ENCODE data around the gene THOC5. TPM values are rescaled to one million over a fixed set of nuclear protein-coding genes. Genes with fewer than 3 reads are reported as not detected.

THOC5 gene
- total RNA-seq, 1 donor from 2014 or later = 69.0 TPM

DNA sequence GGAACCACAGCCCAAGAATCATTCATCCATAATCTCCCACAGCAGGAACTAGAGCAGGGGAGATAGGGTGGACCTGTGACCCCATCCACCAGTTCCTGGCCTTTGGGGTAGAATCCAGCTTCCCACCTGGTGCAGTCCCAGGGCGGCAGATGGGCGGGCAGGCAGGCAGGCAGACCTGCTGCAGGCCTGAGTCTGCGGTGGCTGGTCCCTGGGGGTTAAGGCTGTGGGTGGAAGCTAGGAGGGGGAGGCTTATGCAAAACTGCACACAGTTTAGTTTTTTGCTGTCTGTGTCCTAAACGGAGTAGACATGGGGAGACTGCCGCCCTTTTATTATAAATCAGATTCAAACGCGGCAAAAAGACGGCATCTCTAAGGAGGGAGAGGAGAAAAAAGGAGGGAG lies 78.0 kb downstream of the THOC5 start:
- H3K4me1 Mint-ChIP-seq (ENCODE audit: low read depth) = peaks cover 6% of the 10 kb centered on the region
- no peak overlapping the region for H3K27ac Mint-ChIP-seq
- H3K27me3 Mint-ChIP-seq (ENCODE audit: insufficient read depth) = peaks cover 26% of the 10 kb centered on the region
- no peak overlapping the region for H3K4me3 Mint-ChIP-seq
- intact Hi-C loops (cut with micrococcal nuclease) = no loop called here
- H3K9me3 Mint-ChIP-seq = no peaks in the 10 kb centered on the region
- no peak for DNase-seq (ENCODE audit: low spot score)
- no peaks in the 10 kb centered on the region for H3K36me3 Mint-ChIP-seq (ENCODE audit: low read depth)

DNA sequence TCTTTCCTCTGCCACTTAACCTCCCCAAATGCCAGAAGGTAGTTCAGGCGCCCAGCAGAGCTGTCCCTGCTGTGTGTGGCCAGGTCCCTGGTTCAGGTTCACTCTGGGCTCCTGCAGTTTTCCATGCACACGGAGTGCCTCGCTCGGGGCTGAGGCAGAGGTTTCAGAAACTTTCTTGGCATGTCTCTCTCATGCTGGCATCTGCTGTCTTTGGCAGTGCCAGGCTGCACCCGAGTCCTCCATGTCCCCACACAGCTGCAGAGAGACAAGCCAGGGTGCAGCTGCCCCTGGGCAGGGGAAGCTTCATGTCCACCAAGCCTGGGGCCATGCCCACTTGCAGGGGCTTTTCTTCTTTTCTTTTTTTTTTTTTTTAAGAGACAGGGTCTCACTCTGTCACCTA lies 80.6 kb downstream of the THOC5 start:
- H3K27me3 Mint-ChIP-seq (ENCODE audit: insufficient read depth) = peaks cover 17% of the 10 kb centered on the region
- H3K4me1 Mint-ChIP-seq (ENCODE audit: low read depth) = peaks cover 6% of the 10 kb centered on the region
- no peak overlapping the region for H3K4me3 Mint-ChIP-seq
- no peaks in the 10 kb centered on the region for H3K36me3 Mint-ChIP-seq (ENCODE audit: low read depth)
- H3K27ac Mint-ChIP-seq = no peak overlapping the region
- H3K9me3 Mint-ChIP-seq = no peaks in the 10 kb centered on the region
- intact Hi-C loops (cut with micrococcal nuclease) = loop anchor here (5.0 kb wide), 1 partner anchor 56 kb away; no protein-coding TSS in a partner anchor
- no peak for DNase-seq (ENCODE audit: low spot score)

DNA sequence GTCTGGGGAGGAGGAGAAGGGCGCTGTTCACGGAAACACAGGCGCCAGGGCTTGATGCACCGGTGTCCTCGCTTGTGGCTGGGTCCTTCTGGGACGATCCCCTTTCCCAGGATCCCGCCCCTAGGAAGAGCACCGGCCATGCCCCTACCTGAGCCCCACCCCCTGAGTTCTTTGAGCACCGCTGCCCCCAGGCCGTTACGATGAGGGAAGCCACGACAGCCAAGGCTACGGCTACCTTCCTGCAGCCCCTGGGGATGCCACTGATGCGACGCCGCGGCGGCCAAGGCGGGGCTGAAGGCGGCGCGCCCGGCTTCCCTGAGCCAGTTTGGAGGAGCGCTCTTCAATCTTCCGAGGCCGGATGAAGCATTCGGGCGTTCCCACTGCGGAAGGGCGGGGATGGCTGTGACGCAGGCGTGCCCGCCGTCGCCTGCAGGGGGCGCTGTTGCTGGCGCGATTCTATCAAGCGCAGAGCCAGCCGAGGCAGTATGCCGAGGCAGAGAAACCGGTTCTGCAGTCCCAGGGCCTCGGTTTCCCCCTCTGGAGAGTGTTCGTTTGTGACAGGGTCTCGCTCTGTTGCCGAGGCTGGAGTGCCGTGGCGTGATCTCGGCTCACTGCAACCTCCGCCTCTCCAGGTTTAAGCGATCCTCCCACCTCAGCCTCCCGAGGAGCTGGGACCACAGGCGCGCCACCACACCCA lies 83.2 kb downstream of the THOC5 start:
- peak; percentile 73 for DNase-seq (ENCODE audit: low spot score)
- no peaks in the 10 kb centered on the region for H3K9me3 Mint-ChIP-seq
- intact Hi-C loops (cut with micrococcal nuclease) = loop anchor here (1.0 to 5.0 kb wide), 3 partner anchors 53 to 82 kb away; partner anchors contain the start of gene AP1B1
- peaks cover 6% of the 10 kb centered on the region for H3K4me1 Mint-ChIP-seq (ENCODE audit: low read depth)
- H3K27ac Mint-ChIP-seq = no peak overlapping the region
- no peaks in the 10 kb centered on the region for H3K36me3 Mint-ChIP-seq (ENCODE audit: low read depth)
- peak overlapping the region; percentile 47 for H3K4me3 Mint-ChIP-seq
- peaks cover 16% of the 10 kb centered on the region for H3K27me3 Mint-ChIP-seq (ENCODE audit: insufficient read depth)

DNA sequence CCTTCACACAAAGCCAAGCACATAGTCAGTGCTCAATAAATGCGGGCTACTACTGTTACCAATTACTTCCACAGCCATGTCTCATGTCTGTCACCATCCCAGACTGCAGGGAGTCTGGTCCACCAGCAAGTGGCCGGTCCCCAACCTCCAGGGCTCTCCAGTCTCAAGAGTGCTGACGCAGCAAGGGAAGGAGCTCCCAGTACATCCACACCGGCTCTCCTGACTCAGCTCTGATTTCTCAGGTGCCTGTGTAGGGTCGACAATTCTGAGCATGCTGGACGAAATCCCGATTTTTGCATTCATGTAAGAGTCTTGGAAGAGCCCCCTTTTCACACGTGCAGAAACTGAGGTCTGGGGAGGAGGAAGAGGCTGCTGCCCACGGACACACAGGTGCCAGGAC lies 83.8 kb downstream of the THOC5 start:
- DNase-seq (ENCODE audit: low spot score) = no peak

DNA sequence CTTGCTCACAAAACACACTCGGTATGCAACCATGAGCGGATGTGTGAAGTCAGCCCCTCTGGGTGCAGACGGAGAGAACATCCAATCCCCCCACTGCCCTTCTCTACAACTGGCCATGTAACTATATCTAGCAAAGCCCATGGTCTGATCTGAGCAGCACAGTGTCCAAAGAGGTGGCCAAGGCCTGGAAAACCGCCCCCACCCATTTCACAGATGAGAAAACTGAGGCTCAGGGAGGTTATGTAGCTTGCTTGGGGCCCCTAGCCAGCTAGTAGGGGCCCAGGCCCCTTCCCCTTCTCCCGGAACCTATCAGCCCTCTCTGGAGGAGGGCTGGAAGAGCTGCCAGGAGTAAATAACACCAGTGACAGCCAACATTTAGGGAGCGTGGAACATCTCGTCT lies 89.0 kb downstream of the THOC5 start:
- peaks cover 11% of the 10 kb centered on the region for H3K27me3 Mint-ChIP-seq (ENCODE audit: insufficient read depth)
- no peaks in the 10 kb centered on the region for H3K4me1 Mint-ChIP-seq (ENCODE audit: low read depth)
- intact Hi-C loops (cut with micrococcal nuclease) = no loop called here
- no peak overlapping the region for H3K4me3 Mint-ChIP-seq
- no peaks in the 10 kb centered on the region for H3K36me3 Mint-ChIP-seq (ENCODE audit: low read depth)
- H3K9me3 Mint-ChIP-seq = no peaks in the 10 kb centered on the region
- DNase-seq (ENCODE audit: low spot score) = no peak
- H3K27ac Mint-ChIP-seq = no peak overlapping the region

More for the DNA sequence above, 83.8 kb downstream of the THOC5 start:
- Mint-ChIP-seq H3K27ac (no peak overlapping the region), H3K9me3 (no peaks in the 10 kb centered on the region), H3K36me3 (ENCODE audit: low read depth) (no peaks in the 10 kb centered on the region), H3K4me1 (ENCODE audit: low read depth) (peaks cover 6% of the 10 kb centered on the region), H3K27me3 (ENCODE audit: insufficient read depth) (peaks cover 16% of the 10 kb centered on the region), H3K4me3 (peak overlapping the region; percentile 62)
- intact Hi-C loops (cut with micrococcal nuclease) = loop anchor here (1.0 to 5.0 kb wide), 3 partner anchors 52 to 81 kb away; partner anchors contain the start of gene AP1B1

DNA sequence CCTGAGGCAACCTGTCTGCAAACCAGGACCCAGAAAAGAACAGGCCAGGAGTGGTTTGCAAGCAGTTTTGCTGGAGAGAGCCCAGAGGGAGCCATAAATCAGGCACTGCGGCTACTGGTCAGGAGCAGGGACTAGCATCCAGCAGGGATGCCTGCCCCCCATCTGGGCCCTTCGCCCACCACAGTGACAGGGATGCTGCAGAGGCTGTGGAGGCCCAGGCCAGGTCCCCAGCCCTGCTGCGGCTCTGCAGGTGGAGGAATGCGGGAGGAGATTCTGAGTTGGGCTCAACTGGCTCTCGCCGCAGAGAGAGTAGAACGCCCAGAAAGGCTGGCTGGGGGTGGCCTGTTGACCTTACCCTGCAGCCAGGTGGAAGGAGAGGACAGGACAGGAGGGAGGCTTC lies 89.9 kb downstream of the THOC5 start:
- no peak for DNase-seq (ENCODE audit: low spot score)
- Mint-ChIP-seq H3K4me3 (no peak overlapping the region), H3K27ac (no peak overlapping the region), H3K27me3 (ENCODE audit: insufficient read depth) (peaks cover 6% of the 10 kb centered on the region), H3K36me3 (ENCODE audit: low read depth) (no peaks in the 10 kb centered on the region), H3K9me3 (no peaks in the 10 kb centered on the region), H3K4me1 (ENCODE audit: low read depth) (no peaks in the 10 kb centered on the region)
- intact Hi-C loops (cut with micrococcal nuclease) = no loop called here

DNA sequence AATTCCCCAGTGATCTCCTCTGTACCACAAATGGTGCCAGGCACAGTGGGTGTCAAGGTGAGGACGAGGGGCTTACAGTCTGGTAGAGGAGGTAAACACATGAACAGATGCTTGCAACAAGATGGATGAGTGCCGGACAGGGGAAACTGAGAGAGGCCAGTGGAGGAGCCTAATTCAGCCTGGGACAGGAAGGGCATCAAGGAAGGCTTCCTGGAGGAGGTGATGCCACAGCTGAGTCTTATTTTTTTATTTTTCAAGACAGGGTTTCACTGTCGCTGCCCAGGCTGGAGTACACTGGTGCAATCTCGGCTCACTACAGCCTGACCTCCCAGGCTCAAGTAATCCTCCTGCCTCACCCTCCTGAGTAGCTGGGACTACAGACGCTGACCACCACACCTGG lies 92.3 kb downstream of the THOC5 start:
- no peak overlapping the region for H3K27ac Mint-ChIP-seq
- H3K9me3 Mint-ChIP-seq = no peaks in the 10 kb centered on the region
- no peak for DNase-seq (ENCODE audit: low spot score)
- H3K4me1 Mint-ChIP-seq (ENCODE audit: low read depth) = no peaks in the 10 kb centered on the region
- H3K4me3 Mint-ChIP-seq = no peak overlapping the region
- intact Hi-C loops (cut with micrococcal nuclease) = no loop called here
- no peaks in the 10 kb centered on the region for H3K36me3 Mint-ChIP-seq (ENCODE audit: low read depth)
- peaks cover 4% of the 10 kb centered on the region for H3K27me3 Mint-ChIP-seq (ENCODE audit: insufficient read depth)

DNA sequence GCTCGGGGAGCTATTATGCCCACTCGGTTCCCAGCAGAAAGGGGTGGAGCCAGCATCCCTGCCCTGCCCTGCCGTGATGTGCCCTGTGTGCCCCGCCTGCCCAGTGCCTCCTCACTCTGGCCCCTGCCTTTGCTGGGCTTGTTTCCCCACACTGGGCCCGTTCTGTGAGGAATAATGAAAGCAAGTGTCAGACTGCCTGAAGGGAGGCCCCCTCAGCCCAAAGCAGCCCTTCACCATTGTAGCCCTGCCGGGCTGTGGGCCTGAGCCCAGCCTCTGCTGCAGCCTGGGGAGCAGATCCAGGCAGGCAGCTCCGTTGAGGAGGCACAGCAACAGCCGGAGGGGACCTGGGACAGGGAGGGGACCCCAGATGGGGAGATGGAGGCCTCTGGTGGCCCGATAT lies 93.8 kb downstream of the THOC5 start:
- Mint-ChIP-seq H3K4me3 (no peak overlapping the region), H3K27me3 (ENCODE audit: insufficient read depth) (peaks cover 4% of the 10 kb centered on the region), H3K9me3 (no peaks in the 10 kb centered on the region), H3K27ac (no peak overlapping the region), H3K4me1 (ENCODE audit: low read depth) (no peaks in the 10 kb centered on the region), H3K36me3 (ENCODE audit: low read depth) (no peaks in the 10 kb centered on the region)
- intact Hi-C loops (cut with micrococcal nuclease) = no loop called here
- no peak for DNase-seq (ENCODE audit: low spot score)

DNA sequence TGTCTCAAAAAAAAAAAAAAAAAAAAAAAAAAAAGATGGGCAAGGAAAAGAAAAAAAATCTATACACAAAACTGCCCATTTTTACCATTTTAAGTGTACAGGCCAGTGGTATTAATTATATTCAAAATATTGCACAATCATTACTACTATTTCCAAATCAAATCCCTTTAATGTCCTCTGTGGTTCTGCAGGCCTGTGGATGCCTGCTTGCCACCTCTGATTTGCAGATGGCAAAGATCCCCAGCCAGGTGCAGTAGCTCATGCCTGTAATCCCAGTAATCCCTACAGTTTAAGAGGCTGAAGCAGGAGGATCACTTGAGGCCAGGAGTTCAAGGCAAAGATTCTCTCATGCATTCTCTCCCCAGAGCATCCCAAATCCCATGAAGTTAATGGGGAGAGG lies 95.0 kb downstream of the THOC5 start:
- H3K27ac Mint-ChIP-seq = no peak overlapping the region
- intact Hi-C loops (cut with micrococcal nuclease) = no loop called here
- H3K9me3 Mint-ChIP-seq = no peaks in the 10 kb centered on the region
- H3K4me3 Mint-ChIP-seq = no peak overlapping the region
- no peaks in the 10 kb centered on the region for H3K4me1 Mint-ChIP-seq (ENCODE audit: low read depth)
- DNase-seq (ENCODE audit: low spot score) = no peak
- H3K36me3 Mint-ChIP-seq (ENCODE audit: low read depth) = no peaks in the 10 kb centered on the region
- peaks cover 4% of the 10 kb centered on the region for H3K27me3 Mint-ChIP-seq (ENCODE audit: insufficient read depth)

DNA sequence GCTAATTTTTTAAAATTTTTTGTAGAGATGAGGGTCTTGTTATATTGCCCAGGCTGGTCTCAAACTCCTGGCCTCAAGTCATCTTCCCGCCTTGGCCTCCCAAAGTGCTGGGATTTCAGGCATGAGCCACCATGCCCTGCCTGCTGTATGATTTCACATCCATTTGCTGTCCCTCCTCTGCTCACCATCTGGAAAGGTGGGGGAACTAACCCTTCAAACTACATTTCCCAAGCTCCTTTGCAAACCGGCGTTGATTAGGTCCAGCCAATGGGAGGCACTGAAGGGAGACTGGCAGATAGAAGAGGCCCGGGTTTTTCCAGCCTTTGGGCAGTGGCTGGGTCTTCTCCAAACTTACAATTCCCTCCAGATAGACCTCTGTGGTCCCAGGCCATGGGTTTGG lies 95.8 kb downstream of the THOC5 start:
- no peaks in the 10 kb centered on the region for H3K36me3 Mint-ChIP-seq (ENCODE audit: low read depth)
- no peak for DNase-seq (ENCODE audit: low spot score)
- peaks cover 4% of the 10 kb centered on the region for H3K27me3 Mint-ChIP-seq (ENCODE audit: insufficient read depth)
- no peak overlapping the region for H3K27ac Mint-ChIP-seq
- H3K4me1 Mint-ChIP-seq (ENCODE audit: low read depth) = no peaks in the 10 kb centered on the region
- H3K9me3 Mint-ChIP-seq = no peaks in the 10 kb centered on the region
- H3K4me3 Mint-ChIP-seq = no peak overlapping the region
- intact Hi-C loops (cut with micrococcal nuclease) = no loop called here

DNA sequence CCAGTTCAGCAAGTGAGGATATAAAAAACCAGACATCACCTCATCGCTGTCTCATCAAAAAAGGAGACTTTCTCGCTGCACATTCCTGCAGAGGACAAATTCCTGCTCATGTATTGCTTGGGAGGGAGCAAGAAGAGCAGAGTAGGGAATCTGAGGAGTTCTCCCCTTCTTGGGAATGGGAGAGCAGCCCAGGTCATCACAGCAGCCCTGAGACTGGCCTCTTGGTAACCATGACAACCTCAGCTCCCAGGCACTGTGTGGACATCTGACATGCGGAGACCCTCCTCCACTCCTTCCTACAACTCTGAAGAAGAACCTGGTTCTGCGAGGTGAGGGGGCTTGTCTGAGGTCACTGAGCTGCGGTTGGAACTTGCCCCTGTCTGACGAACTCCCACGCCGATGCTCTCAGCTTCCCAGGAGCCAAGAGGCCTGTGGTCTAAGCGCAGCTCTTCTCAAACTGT lies 97.3 kb downstream of the THOC5 start:
- intact Hi-C loops (cut with micrococcal nuclease) = no loop called here
- H3K27me3 Mint-ChIP-seq (ENCODE audit: insufficient read depth) = peaks cover 4% of the 10 kb centered on the region
- H3K9me3 Mint-ChIP-seq = no peaks in the 10 kb centered on the region
- no peaks in the 10 kb centered on the region for H3K36me3 Mint-ChIP-seq (ENCODE audit: low read depth)
- H3K4me1 Mint-ChIP-seq (ENCODE audit: low read depth) = no peaks in the 10 kb centered on the region
- no peak overlapping the region for H3K4me3 Mint-ChIP-seq
- no peak overlapping the region for H3K27ac Mint-ChIP-seq
- no peak for DNase-seq (ENCODE audit: low spot score)
